Omental fat pad (tissue), 4 donors: ENCODE results near the gene SPACA1. TPM values are rescaled to one million over a fixed set of nuclear protein-coding genes. Genes with fewer than 3 reads are reported as not detected.

ENCODE experiments used
- ATAC-seq: fragments of 150-250 bp; one replicate; pipeline ENCODE4 v1.9.1; 2016; ENCODE audit warnings: mild to moderate bottlenecking, moderate library complexity; ENCODE audit not compliant: low FRiP score
- DNase-seq: peaks from one replicate; pipeline ENCODE4 v3.0.0-alpha.2; 2019; ENCODE audit warnings: low spot score
- total RNA-seq, 4 donors: library from RNA; depleted of rRNA; stranded (reverse); fragments of >200 nt; gene quantifications; one replicate each; pipeline ENCODE4 v1.1.0, GENCODE V29; 2016
- TF ChIP-seq, protein P1 (sequence below), 3 donors: fragments of 450-650 bp; IDR thresholded peaks; one replicate each; pipeline ENCODE4 v1.5.1; 2016 to 2017; ENCODE audit warnings: antibody characterized with exemption in 3 of 3, mild to moderate bottlenecking in 3 of 3, moderate library complexity in 2 of 3

The SPACA1 gene
- total RNA-seq, 4 donors from 2014 or later, result not detected

GRCh38 chr6:88013015-88013414 is 34.6 kb upstream of the SPACA1 start:
- TF ChIP-seq, protein P1, sequence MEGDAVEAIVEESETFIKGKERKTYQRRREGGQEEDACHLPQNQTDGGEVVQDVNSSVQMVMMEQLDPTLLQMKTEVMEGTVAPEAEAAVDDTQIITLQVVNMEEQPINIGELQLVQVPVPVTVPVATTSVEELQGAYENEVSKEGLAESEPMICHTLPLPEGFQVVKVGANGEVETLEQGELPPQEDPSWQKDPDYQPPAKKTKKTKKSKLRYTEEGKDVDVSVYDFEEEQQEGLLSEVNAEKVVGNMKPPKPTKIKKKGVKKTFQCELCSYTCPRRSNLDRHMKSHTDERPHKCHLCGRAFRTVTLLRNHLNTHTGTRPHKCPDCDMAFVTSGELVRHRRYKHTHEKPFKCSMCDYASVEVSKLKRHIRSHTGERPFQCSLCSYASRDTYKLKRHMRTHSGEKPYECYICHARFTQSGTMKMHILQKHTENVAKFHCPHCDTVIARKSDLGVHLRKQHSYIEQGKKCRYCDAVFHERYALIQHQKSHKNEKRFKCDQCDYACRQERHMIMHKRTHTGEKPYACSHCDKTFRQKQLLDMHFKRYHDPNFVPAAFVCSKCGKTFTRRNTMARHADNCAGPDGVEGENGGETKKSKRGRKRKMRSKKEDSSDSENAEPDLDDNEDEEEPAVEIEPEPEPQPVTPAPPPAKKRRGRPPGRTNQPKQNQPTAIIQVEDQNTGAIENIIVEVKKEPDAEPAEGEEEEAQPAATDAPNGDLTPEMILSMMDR (IDR thresholded peaks at IDR 0.05), result no peak
- ATAC-seq, result no peak

DNA sequence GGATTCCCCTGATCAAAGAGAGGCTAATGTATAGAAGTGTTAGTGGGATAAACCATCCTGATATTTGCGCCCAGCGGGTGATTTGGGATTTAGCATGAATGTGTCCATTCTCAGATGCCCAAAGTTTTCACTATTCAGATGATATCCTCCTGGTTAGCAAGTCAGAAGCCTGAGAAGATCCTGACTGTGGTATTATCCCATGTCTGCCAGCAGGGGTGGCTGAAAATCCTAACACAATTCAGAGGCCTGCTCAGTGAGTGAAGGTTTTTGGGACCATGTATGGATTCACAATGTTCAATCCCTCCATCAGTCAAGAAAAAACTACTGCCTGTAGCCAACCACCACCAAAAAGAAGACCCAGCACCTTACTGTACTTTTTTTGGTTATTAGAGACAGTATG is 34.1 kb upstream of the SPACA1 start:
- DNase-seq, result no peak
- ATAC-seq, result no peak
- TF ChIP-seq, protein P1 (IDR thresholded peaks at IDR 0.05), result no peak

More at GRCh38 chr6:88013015-88013414, 34.6 kb upstream of the SPACA1 start:
- DNase-seq, result no peak

- DNase-seq (no peak), ATAC-seq (no peak)
- TF ChIP-seq, protein P1 (IDR thresholded peaks at IDR 0.05), result no peak
These were observed 27.2 kb upstream of the SPACA1 start for GRCh38 chr6:88020439-88020838.

DNA sequence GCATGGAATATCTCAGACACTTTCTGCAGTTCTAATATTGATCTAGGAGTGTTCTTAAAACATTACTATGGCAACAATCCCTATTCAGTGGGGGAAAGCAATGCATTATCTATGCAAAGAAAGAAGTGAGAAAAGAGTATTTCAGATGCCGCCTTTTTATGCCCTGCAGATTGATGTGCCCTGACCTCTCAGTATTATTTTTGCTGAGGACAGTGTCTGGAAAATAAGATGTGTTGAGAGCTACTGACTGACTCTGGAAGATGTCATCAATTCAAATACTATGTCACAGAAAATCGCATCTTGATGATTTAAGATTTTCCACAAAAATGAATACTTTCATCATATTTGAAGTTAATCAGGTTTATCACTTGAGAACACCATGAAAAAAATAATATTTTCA is 22.9 kb upstream of the SPACA1 start:
- TF ChIP-seq, protein P1 (IDR thresholded peaks at IDR 0.05), result no peak
- DNase-seq (no peak), ATAC-seq (no peak)

GRCh38 chr6:88031550-88031949 is 16.1 kb upstream of the SPACA1 start:
- TF ChIP-seq, protein P1 (IDR thresholded peaks at IDR 0.05), result no peak

GRCh38 chr6:88044530-88044929 is 3.1 kb upstream of the SPACA1 start:
- DNase-seq (no peak), ATAC-seq (no peak)
- TF ChIP-seq, protein P1 (IDR thresholded peaks at IDR 0.05), result no peak

More at GRCh38 chr6:88031550-88031949, 16.1 kb upstream of the SPACA1 start:
- no peak for DNase-seq
- no peak for ATAC-seq

- TF ChIP-seq, protein P1 (IDR thresholded peaks at IDR 0.05), result no peak
- ATAC-seq (no peak), DNase-seq (no peak)
These were observed 2.0 kb upstream of the SPACA1 start for GRCh38 chr6:88045521-88046136.
